Measurements from ENCODE around the gene LMOD3.

The LMOD3 gene

DNA sequence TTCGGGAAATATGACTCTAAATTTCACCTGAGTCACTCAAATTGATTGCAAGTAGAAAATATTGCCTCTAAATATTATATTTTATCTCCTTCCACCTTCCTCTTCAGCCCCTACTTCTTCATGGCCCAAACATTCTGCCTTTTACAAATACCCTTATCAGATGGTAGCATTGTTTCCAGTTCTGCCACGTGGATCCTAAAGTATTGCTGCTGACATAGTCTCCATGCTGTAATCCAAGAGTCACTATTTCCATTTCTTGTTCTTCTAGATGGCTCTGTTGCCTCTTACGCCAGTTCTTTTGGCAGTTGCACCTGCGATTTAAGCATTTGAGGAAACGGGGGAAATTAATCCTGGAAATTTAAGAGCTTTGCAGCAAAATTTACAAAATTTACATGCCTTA, 13.6 kb downstream of the LMOD3 start:
- DNase-seq (ENCODE audit: low read depth), result no peak
- H3K4me3 ChIP-seq (ENCODE audit: low read depth, low read length), result no peak overlapping the region
- TF ChIP-seq, protein P1, sequence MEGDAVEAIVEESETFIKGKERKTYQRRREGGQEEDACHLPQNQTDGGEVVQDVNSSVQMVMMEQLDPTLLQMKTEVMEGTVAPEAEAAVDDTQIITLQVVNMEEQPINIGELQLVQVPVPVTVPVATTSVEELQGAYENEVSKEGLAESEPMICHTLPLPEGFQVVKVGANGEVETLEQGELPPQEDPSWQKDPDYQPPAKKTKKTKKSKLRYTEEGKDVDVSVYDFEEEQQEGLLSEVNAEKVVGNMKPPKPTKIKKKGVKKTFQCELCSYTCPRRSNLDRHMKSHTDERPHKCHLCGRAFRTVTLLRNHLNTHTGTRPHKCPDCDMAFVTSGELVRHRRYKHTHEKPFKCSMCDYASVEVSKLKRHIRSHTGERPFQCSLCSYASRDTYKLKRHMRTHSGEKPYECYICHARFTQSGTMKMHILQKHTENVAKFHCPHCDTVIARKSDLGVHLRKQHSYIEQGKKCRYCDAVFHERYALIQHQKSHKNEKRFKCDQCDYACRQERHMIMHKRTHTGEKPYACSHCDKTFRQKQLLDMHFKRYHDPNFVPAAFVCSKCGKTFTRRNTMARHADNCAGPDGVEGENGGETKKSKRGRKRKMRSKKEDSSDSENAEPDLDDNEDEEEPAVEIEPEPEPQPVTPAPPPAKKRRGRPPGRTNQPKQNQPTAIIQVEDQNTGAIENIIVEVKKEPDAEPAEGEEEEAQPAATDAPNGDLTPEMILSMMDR (IDR thresholded peaks at IDR 0.05; ENCODE audit: low read depth, low read length, missing control alignments), result no peak

GRCh38 chr3:69107841-69108240, 14.6 kb downstream of the LMOD3 start:
- no peak overlapping the region for H3K4me3 ChIP-seq (ENCODE audit: low read depth, low read length)
- TF ChIP-seq, protein P1 (IDR thresholded peaks at IDR 0.05; ENCODE audit: low read depth, low read length, missing control alignments), result no peak
- no peak for DNase-seq (ENCODE audit: low read depth)

DNA sequence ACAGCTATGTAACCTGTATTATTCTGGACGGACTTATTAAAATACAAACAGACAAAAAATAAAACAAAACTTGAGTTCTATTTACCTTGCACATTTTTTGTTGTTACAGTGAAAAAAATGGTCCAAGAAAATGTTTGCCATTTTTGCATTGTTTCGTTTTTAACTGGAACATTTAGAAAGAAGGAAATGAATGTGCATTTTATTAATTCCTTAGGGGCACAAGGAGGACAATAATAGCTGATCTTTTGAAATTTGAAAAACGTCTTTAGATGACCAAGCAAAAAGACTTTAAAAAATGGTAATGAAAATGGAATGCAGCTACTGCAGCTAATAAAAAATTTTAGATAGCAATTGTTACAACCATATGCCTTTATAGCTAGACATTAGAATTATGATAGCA, 17.1 kb downstream of the LMOD3 start:
- TF ChIP-seq, protein P1 (IDR thresholded peaks at IDR 0.05; ENCODE audit: low read depth, low read length, missing control alignments), result no peak
- DNase-seq (ENCODE audit: low read depth), result no peak
- H3K4me3 ChIP-seq (ENCODE audit: low read depth, low read length), result no peak overlapping the region

GRCh38 chr3:69104586-69104985, 17.8 kb downstream of the LMOD3 start:
- TF ChIP-seq, protein P1 (IDR thresholded peaks at IDR 0.05; ENCODE audit: low read depth, low read length, missing control alignments), result no peak
- H3K4me3 ChIP-seq (ENCODE audit: low read depth, low read length), result no peak overlapping the region
- DNase-seq (ENCODE audit: low read depth), result no peak

- TF ChIP-seq, protein P1 (IDR thresholded peaks at IDR 0.05; ENCODE audit: low read depth, low read length, missing control alignments), result no peak
- H3K4me3 ChIP-seq (ENCODE audit: low read depth, low read length), result no peak overlapping the region
- DNase-seq (ENCODE audit: low read depth), result no peak
Measured at GRCh38 chr3:69103123-69103522, 19.3 kb downstream of the LMOD3 start.

DNA sequence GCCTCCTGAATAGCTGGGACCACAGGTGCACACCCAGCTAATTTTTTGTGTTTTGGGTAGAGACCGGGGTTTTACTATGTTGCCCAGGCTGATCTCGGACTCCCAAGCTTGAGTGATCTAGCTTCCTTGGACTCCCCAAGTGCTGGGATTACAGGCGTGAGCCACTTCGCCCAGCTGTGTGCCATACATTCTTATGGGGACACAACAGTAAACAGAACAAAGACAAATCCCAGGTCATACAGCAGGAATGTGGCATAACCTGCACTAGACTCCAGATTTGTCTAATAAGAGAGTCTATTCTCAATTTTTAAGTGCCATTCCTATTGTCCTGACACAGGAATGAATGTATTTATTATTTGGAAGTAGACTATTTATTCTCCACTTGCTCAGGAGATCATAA, 20.0 kb downstream of the LMOD3 start:
- no peak overlapping the region for H3K4me3 ChIP-seq (ENCODE audit: low read depth, low read length)
- TF ChIP-seq, protein P1 (IDR thresholded peaks at IDR 0.05; ENCODE audit: low read depth, low read length, missing control alignments), result no peak
- no peak for DNase-seq (ENCODE audit: low read depth)

DNA sequence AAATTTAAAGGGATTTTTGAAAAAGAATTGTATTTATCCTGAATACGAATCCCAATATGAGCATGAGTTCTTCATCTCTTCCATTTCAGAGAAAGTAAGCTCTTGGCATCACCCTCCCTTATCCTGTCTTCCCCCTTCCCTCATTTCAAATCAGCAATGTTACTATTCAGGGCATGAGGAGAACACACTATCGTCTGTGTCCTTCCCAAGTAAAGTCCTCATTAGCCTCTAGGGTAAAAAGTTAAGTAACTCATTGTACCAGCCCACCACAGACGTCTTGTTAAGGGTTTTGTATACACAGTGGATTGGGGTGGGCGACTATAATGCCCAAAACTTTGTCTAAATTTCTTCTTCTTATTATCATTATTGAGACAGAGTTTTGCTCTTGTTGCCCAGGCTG, 22.8 kb downstream of the LMOD3 start:
- DNase-seq (ENCODE audit: low read depth), result no peak
- TF ChIP-seq, protein P1 (IDR thresholded peaks at IDR 0.05; ENCODE audit: low read depth, low read length, missing control alignments), result no peak
- H3K4me3 ChIP-seq (ENCODE audit: low read depth, low read length), result no peak overlapping the region
